IMR-90 (cell line): ENCODE measurements around the gene PAXIP1.

ENCODE experiments used
- CEBPB ChIP-seq: IDR thresholded peaks from 2 replicates; pipeline ENCODE4 v1.6.1; 2012; ENCODE audit warnings: low read depth, low read length, improper control_type of control experiment
- CTCF ChIP-seq: conservative IDR thresholded peaks from 2 replicates; pipeline ENCODE4 v1.5.1; 2012; ENCODE audit warnings: mild to moderate bottlenecking, low read depth, low read length, improper control_type of control experiment
- POLR2A ChIP-seq: IDR thresholded peaks from 2 replicates; pipeline ENCODE4 v1.6.1; 2012; ENCODE audit warnings: mild to moderate bottlenecking, low read depth, low read length
- RCOR1 ChIP-seq: IDR thresholded peaks from 2 replicates; pipeline ENCODE4 v1.6.1; 2012; ENCODE audit warnings: mild to moderate bottlenecking, low read length, improper control_type of control experiment; ENCODE audit not compliant: insufficient replicate concordance
- SMC3 ChIP-seq: fragments of 150-350 bp; IDR thresholded peaks from 2 replicates; pipeline ENCODE4 v1.6.1; 2016; ENCODE audit warnings: low read depth, mild to moderate bottlenecking, antibody characterized with exemption, low read length, moderate library complexity

DNA sequence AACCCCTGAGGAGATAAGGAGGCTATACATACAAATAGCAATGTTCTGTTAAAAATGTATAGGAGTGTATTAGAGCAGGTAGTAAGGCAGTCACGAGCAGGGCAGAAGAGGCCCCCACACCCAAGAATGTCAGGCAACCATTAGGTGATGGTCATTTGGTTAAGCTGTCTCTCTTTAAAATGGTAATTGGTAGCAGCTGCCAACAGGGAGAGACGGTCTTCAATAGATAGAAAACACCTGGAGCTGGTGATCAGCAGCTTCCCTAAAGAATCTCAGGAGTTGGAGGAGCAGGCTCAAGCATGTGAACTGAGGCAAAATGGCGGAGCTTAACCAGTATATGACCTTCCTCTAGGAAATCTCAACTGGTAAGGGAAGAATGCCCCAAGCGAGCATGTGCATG lies 40.8 kb upstream of the PAXIP1 start:
- TF ChIP-seq SMC3 (no peak), CTCF (no peak), RCOR1 (no peak), POLR2A (no peak), CEBPB (no peak)
